DMS53 (cell line): ENCODE measurements around the gene KAT2B.

Experiments used
- DNase-seq: peaks from one replicate; lab custom pipeline; 2025; lab: John Stamatoyannopoulos, UW

KAT2B gene

DNA sequence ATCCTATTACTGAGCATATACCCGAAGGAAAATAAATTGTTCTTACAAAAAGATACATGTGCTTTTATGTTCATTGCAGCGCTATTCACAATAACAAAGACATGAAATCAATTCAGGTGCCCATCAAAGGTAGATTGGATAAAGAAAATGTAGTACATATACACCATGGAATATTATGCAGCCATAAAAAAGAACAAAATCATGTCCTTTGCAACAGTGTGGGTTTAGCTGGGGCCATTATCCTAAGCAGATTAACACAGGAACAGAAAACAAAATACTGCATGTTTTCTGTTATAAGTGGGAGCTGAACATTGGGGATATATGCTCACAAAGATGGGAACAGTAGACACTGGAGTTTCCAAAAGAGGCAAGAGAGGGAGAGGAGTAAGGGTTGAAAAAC, 103.3 kb downstream of the KAT2B start:
- no peak for DNase-seq

DNA sequence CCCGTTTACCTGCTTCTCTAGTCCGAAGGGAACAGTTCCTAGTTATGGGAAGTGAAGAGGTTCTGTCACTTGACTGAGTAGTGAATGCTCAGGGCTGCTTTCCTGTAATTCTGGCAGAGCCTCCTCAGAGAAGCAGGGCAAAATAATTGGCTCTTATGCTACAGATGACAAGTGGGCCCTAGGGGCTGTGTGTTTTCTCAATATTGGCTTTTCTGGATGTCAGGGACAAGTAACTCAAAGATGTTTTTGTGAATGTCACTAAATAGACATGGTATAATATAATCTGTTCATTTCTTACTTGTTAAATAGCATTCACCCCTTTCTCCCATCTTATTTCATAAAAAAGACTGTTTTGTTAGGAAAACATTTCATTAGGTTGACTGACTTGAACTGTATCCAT, 105.6 kb downstream of the KAT2B start:
- DNase-seq, result no peak

- DNase-seq, result no peak
Observed at GRCh38 chr3:20146301-20146700, 106.1 kb downstream of the KAT2B start.

DNA sequence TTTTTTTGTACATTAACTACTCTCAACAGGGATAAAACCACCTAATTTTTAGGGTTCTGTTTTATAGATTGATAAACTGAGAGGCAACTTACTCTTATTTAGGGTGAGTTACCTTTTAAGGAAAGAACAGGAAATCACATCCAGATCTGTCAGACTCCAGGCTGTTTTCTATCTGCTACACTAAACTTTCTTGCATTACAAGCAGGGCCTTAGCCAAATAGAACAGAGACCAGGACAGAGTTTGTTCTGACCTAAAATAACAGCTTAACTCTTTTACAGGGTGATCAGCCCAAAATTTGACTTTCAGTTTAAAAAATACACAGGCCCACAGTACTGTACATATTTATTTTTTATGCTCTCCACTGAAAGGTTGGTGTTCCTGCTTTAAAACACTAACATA, 107.1 kb downstream of the KAT2B start:
- no peak for DNase-seq

GRCh38 chr3:20148466-20148865, 108.2 kb downstream of the KAT2B start:
- DNase-seq, result no peak

DNA sequence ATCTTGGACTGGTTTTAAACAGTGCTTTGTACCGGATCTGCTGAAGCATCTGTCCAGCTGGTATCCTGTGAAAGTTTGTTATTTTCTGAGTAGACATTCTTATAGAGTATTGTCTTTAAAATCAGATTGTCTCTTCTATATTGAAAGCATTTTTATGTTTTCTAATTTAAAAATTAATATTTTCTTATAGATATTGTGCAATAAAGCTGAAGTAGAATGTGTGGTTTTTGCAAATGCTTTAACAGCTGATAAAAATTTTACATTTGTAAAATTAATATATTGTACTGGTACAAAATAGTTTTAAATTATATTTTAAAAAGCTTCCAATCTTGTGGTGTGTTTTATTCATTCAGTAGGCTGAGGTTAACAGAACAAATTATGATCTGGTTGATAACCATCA, 113.8 kb downstream of the KAT2B start:
- no peak for DNase-seq

DNA sequence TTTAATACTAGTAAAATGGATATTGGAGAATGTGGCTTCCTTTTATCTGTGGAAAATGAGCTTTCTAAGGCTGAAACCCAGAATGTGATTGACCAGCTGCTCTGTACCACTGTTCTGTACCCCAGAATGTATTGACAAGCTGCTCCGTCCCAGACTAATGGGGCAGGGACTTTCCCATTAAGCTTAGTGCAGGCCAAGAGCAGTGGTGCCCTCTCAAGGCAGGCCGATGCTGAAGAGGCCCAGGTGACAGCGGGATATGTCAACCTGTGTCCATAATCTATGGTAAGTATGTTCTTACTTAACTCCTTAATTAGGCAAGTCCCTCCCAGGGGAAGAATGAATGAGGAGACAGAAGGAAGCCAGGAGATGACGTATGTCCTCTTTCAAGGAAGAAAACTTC, 114.7 kb downstream of the KAT2B start:
- no peak for DNase-seq

GRCh38 chr3:20160230-20160629, 120.0 kb downstream of the KAT2B start:
- DNase-seq, result no peak

DNA sequence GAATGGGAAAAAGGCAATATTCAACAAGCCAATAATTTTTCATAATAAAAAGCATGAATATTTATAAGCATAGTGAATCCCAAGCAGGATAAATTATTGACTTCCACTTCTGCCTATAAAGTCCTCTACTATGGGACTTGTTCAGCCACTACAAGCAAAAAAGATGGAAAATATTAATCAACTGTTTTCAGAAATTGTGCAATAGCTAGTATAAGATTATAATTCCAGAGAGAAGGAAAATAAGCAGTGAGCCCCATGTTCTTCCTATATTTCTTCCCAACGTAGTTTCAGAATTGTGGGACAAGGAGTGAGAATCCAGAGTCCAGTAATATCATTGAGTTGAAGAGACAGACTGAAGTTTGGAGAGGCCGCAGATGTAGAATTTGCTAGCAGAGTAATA, 121.5 kb downstream of the KAT2B start:
- no peak for DNase-seq

- DNase-seq, result no peak
Observed at GRCh38 chr3:20173844-20174410, 133.7 kb downstream of the KAT2B start.

- no peak for DNase-seq
Observed at GRCh38 chr3:20181276-20181675, 141.0 kb downstream of the KAT2B start.

- no peak for DNase-seq
Observed at GRCh38 chr3:20182206-20182605, 142.0 kb downstream of the KAT2B start.

GRCh38 chr3:20185331-20185678, 145.1 kb downstream of the KAT2B start:
- DNase-seq, result peak; percentile 31

- peak; percentile 93 for DNase-seq
Observed at GRCh38 chr3:20185679-20186599, 145.7 kb downstream of the KAT2B start, which contains the start of gene SGO1. SGO1 (minus strand) TSS chr3:20186206; CDS start chr3:20184027, 2,179 bp downstream.

DNA sequence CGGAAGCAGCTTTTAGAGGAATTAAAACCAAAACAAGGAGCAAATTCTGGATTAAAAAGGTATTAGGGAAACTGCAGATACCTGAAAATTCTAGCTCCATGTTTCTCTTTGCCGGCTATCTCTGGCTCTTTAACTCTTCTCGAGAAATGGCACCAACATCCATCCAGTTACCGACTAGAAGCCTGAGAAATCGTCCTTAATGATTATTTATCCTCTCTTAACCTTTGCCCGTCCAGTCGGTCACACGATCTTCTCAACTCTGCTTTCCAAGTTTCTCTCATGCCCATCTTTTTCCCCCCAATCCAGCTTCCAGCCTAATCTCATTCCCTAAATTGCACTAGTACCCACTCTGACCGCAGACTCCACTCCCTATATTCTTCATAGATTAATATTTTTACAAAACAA, 146.4 kb downstream of the KAT2B start:
- DNase-seq, result peak; percentile 19

GRCh38 chr3:20190991-20191390, 150.7 kb downstream of the KAT2B start:
- DNase-seq, result no peak

GRCh38 chr3:20194793-20195460, 154.7 kb downstream of the KAT2B start:
- DNase-seq, result no peak

DNA sequence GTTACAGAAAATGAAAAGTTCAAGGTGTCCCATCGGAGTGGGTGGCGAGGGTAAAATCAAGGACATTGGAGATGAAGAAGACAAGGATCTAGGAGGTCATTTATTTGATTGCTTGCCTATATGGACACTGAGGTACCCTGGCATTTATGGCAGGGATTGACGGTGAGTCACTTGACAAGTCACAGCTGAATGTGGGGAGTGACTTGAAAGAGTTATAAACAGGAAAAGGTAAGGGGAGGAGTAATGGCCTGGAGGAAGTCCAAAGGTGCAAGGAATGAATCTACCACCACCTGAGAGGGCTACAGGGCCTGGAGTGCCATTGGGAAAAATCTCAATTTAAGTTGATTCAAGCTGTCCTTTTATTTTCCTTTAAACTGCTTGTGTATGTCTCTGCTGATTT, 157.5 kb downstream of the KAT2B start:
- peak; percentile 0 for DNase-seq

DNA sequence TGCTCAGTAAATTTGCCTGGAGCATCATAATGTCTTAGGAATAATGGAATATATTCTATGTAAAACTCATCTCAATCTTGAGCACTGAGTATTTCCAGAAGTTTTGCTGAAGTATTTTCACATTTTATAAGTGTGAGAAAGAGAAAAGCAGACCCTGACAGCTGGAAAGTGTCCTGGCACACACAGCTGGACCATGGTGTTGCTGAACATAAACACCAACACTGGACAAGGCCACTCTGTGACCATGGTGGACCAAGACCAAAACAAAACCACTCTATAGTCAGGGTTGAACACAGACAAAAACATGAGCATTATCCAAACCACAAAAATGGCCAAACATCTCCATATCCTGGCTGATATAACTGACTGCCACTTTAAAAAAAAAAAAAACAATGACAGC, 160.9 kb downstream of the KAT2B start:
- no peak for DNase-seq
